A673 (cell line): ENCODE measurements around the gene NAALADL2. TPM values are rescaled to one million over a fixed set of nuclear protein-coding genes. Genes with fewer than 3 reads are reported as not detected.

Experiments
- BruUV-seq: library from RNA; stranded (reverse); fragments of 400-500 nt; replicated peaks from 2 replicates; lab custom pipeline; 2021; lab: Mats Ljungman, UMichigan
- CTCF ChIA-PET: fragments of 300-600 bp; sonication (Branson Sonifier 250); formaldehyde crosslinking; loops from one replicate; lab custom pipeline; 2022; ENCODE audit warnings: antibody characterized with exemption; lab: Charles Lee
- POLR2A ChIA-PET: fragments of 300-600 bp; sonication (Branson Sonifier 250); formaldehyde crosslinking; loops from one replicate; lab custom pipeline; 2022; ENCODE audit warnings: antibody characterized with exemption; ENCODE audit not compliant: low non-redundant PET; lab: Charles Lee
- DNase-seq: peaks from one replicate; pipeline ENCODE4 v3.0.0-alpha.2; 2015; ENCODE audit warnings: low spot score
- H3K27ac ChIP-seq: fragments of 200-600 bp; sonication (generic); 2 replicates; pipeline ENCODE4 v1.5.1; 2016; ENCODE audit warnings: mixed run types, low read depth, mild to moderate bottlenecking, mixed read lengths, antibody characterized with exemption, low read length; ENCODE audit not compliant: poor library complexity, severe bottlenecking
- H3K27me3 ChIP-seq: fragments of 200-600 bp; sonication (generic); replicated peaks from 2 replicates; pipeline ENCODE4 v1.6.1; 2017; ENCODE audit warnings: mixed run types, low read depth, mild to moderate bottlenecking, mixed read lengths, antibody characterized with exemption, low read length; ENCODE audit not compliant: insufficient read depth, poor library complexity
- H3K36me3 ChIP-seq: fragments of 200-600 bp; sonication (generic); 2 replicates; pipeline ENCODE4 v1.6.1; 2016; ENCODE audit warnings: mixed run types, mild to moderate bottlenecking, mixed read lengths, antibody characterized with exemption, low read length; ENCODE audit not compliant: insufficient read depth, poor library complexity, severe bottlenecking
- H3K4me1 ChIP-seq: fragments of 200-600 bp; sonication (generic); 2 replicates; pipeline ENCODE4 v1.6.1; 2017; ENCODE audit warnings: mixed run types, mild to moderate bottlenecking, mixed read lengths, antibody characterized with exemption, low read length; ENCODE audit not compliant: insufficient read depth, poor library complexity, severe bottlenecking
- H3K4me3 ChIP-seq: fragments of 200-600 bp; sonication (generic); 2 replicates; pipeline ENCODE4 v1.5.1; 2016; ENCODE audit warnings: low read depth, mixed run types, mild to moderate bottlenecking, mixed read lengths, low read length; ENCODE audit not compliant: poor library complexity, severe bottlenecking
- H3K9me3 ChIP-seq: fragments of 200-600 bp; sonication (generic); 2 replicates; pipeline ENCODE4 v1.6.1; 2016; ENCODE audit warnings: mixed run types, low read depth, mild to moderate bottlenecking, mixed read lengths, antibody characterized with exemption, low read length; ENCODE audit not compliant: poor library complexity, severe bottlenecking
- CTCF ChIP-seq: fragments of 300-800, 200-600 bp; sonication (generic); conservative IDR thresholded peaks from 2 replicates; pipeline ENCODE4 v1.5.1; 2017; ENCODE audit warnings: low read depth, mild to moderate bottlenecking, antibody characterized with exemption, low read length, moderate library complexity, mixed read lengths
- EZH2 ChIP-seq: fragments of 200-600 bp; sonication (generic); IDR thresholded peaks from 2 replicates; pipeline ENCODE4 v1.6.1; 2017; ENCODE audit warnings: borderline replicate concordance, low read depth, mild to moderate bottlenecking, mixed read lengths, antibody characterized with exemption, low read length; ENCODE audit not compliant: poor library complexity, severe bottlenecking
- intact Hi-C: fragments of 100-400 bp; cut with micrococcal nuclease; formaldehyde crosslinking; loops from one replicate; pipeline ENCODE4 v1.10.0; 2022; ENCODE audit not compliant: unreplicated experiment
- total RNA-seq: library from RNA; stranded (reverse); gene quantifications from 2 replicates; pipeline ENCODE4 v1.2.3, GENCODE V29; 2021

NAALADL2 gene
- total RNA-seq, 1 experiment from 2014 or later, result 0.64 TPM

DNA sequence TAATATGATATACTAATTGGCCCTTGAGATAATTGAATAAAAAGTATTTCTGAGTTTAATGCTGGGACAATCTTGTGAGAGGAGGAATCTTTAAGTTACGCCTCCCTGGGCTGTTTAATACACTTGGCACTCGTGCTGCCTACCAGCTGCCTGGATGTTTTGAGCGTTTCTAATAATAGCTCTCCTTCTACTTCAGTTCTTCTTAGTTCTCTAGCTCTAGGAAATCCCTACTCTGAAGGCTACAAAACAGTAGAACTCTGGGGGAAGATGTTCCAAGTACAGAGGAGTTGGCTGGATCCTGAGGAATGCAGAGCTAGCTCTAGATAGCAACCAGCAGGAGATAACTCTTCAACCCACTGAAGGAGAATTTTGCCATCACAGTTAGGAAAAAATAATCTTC lies 3.5 kb downstream of the NAALADL2 start:
- no peak for DNase-seq
- no peaks in the 10 kb centered on the region for H3K36me3 ChIP-seq
- no peak overlapping the region for H3K27ac ChIP-seq
- intact Hi-C loops, result no loop called here
- H3K4me3 ChIP-seq, result no peak overlapping the region
- BruUV-seq, result no TSS peak
- no peaks in the 10 kb centered on the region for H3K4me1 ChIP-seq
- POLR2A ChIA-PET, result no interaction called here
- no peaks in the 10 kb centered on the region for H3K9me3 ChIP-seq
- TF ChIP-seq EZH2, result no peak
- no peak for TF ChIP-seq CTCF
- CTCF ChIA-PET, result no interaction called here
- H3K27me3 ChIP-seq, result no peaks in the 10 kb centered on the region

DNA sequence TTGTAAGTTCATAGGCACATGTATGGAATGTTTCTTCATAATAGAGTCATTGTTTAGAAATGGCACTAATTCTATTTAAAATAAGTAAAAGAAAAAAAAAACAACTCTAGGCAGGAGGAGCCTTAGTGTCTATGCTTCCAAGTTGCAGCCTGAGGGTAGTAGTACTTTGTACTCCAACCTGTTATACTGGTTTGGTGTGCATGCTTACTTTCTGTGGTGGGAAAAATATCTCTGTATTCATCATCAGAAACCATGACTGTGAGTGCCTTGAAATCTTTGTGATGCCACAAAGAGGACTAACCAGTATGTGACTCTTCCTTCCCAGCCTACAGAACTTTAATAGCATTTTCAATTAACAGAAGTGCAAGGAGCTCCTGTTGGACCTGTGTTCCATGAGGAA lies 4.4 kb downstream of the NAALADL2 start:
- Histone ChIP-seq H3K9me3 (no peaks in the 10 kb centered on the region), H3K4me1 (no peaks in the 10 kb centered on the region), H3K4me3 (no peak overlapping the region), H3K36me3 (no peaks in the 10 kb centered on the region), H3K27me3 (no peaks in the 10 kb centered on the region), H3K27ac (no peak overlapping the region)
- DNase-seq, result no peak
- BruUV-seq, result no TSS peak
- intact Hi-C loops, result no loop called here
- POLR2A ChIA-PET, result no interaction called here
- TF ChIP-seq EZH2 (no peak), CTCF (no peak)
- CTCF ChIA-PET, result no interaction called here

DNA sequence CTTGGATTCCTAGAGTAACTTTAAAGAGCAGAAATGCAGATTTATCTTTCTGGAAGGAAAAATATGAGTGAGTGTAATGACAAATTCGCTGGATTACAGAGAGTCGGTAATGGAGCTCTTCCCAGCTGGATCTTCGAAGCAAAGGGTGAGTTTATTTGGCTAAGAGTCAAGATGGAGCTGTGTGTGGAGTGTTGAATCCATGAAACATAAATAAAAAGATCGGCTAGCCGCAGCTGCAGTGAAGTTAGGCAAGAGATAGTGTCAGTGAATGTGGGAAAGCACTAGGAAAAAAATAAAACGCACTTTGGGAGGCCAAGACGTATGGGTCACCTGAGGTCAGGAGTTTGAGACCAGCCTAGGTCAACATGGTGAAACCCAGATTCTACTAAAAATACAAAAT lies 10.3 kb downstream of the NAALADL2 start:
- CTCF ChIA-PET, result no interaction called here
- no peak overlapping the region for H3K27ac ChIP-seq
- DNase-seq, result no peak
- no peak for TF ChIP-seq CTCF
- intact Hi-C loops, result no loop called here
- no TSS peak for BruUV-seq
- POLR2A ChIA-PET, result no interaction called here
- H3K9me3 ChIP-seq, result no peaks in the 10 kb centered on the region
- H3K4me3 ChIP-seq, result no peak overlapping the region
- H3K36me3 ChIP-seq, result no peaks in the 10 kb centered on the region
- H3K4me1 ChIP-seq, result no peaks in the 10 kb centered on the region
- no peaks in the 10 kb centered on the region for H3K27me3 ChIP-seq
